Inflammatory macrophage treated with lipopolysaccharide for 1 hour (primary cell): ENCODE measurements around the gene CUL9.

Experiments
- DNase-seq, 2 donors: peaks; one replicate each; pipeline ENCODE4 v3.0.0-alpha.2; 2020 to 2022

Gene CUL9

GRCh38 chr6:43258180-43258579 lies 76.2 kb downstream of the CUL9 start:
- no peak for DNase-seq

- DNase-seq, result no peak
Observed at GRCh38 chr6:43258807-43259686, 77.1 kb downstream of the CUL9 start.

GRCh38 chr6:43260791-43261190 lies 78.8 kb downstream of the CUL9 start:
- DNase-seq, result no peak

GRCh38 chr6:43261198-43261597 lies 79.2 kb downstream of the CUL9 start:
- no peak for DNase-seq

GRCh38 chr6:43262000-43262779 lies 80.2 kb downstream of the CUL9 start:
- DNase-seq, result no peak

- DNase-seq, result no peak
Observed at GRCh38 chr6:43262780-43263313, 80.9 kb downstream of the CUL9 start.

- peak; percentile 63 to 87 for DNase-seq
Observed at GRCh38 chr6:43263314-43264178, 81.5 kb downstream of the CUL9 start.

- DNase-seq, result peak; percentile 35 to 57
Observed at GRCh38 chr6:43264599-43265145, 82.7 kb downstream of the CUL9 start.

- no peak for DNase-seq
Observed at GRCh38 chr6:43265564-43265963, 83.6 kb downstream of the CUL9 start.

GRCh38 chr6:43267619-43268354 lies 85.8 kb downstream of the CUL9 start:
- no peak for DNase-seq

- DNase-seq, result no peak
Observed at GRCh38 chr6:43268355-43268700, 86.3 kb downstream of the CUL9 start.

GRCh38 chr6:43268782-43269272 lies 86.8 kb downstream of the CUL9 start:
- no peak for DNase-seq

- no peak for DNase-seq
Observed at GRCh38 chr6:43269273-43270007, 87.4 kb downstream of the CUL9 start.

- no peak for DNase-seq
Observed at GRCh38 chr6:43271103-43271815, 89.3 kb downstream of the CUL9 start.

GRCh38 chr6:43271944-43272343 lies 89.9 kb downstream of the CUL9 start:
- no peak for DNase-seq

- DNase-seq, result no peak
Observed at GRCh38 chr6:43273707-43274106, 91.7 kb downstream of the CUL9 start.
